Hematopoietic multipotent progenitor cell (in vitro differentiated cells): ENCODE results near the gene TENM3. TPM values are rescaled to one million over a fixed set of nuclear protein-coding genes. Genes with fewer than 3 reads are reported as not detected.

Experiments
- DNase-seq, 3 donors: peaks; one replicate each; pipeline ENCODE4 v3.0.0-alpha.2; 2011 to 2015; ENCODE audit warnings: low read depth in 2 of 3, low spot score in 2 of 3
- total RNA-seq: library from RNA; depleted of rRNA; stranded (reverse); fragments of >200 nt; gene quantifications from one replicate; pipeline ENCODE4 v1.2.3, GENCODE V29; 2012

Gene TENM3
- total RNA-seq, 1 donor = not detected

DNA sequence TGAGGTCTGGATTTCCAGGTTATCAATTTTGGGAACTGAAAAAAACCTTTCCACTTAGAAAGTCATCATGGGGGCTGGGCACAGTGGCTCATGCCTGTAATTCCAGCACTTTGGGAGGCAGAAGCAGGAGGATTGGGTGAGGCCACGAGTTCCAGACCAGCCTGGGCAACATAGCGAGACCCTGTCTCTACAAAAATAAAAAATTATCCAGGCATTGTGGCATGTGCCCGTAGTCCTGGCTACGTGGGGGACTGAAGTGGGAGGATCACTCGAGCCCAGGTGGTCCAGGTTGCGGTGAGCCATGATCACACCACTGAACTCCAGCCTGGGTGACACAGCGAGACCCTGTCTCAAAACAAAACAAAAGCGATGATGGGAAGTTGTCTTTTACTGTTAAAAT is 7.9 kb downstream of the TENM3 start:
- no peak for DNase-seq

DNA sequence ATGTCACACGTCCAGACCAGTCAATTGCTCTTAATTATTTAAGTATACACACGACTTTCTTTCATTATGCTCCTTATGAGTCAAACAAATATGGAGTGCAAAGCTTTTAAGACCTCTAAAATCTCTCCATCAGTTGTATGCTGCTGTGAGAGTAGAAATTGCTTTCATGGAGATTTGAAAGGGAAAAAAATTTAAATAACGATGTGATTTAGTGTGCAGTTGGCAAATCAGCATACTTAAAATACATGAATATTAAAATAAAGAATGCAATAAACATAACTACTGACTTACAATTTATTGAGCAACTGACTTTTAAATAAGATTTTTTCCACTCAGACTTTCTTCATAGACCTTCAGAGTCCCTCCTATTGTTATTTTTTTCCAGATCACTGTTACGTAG is 9.0 kb downstream of the TENM3 start:
- no peak for DNase-seq

DNA sequence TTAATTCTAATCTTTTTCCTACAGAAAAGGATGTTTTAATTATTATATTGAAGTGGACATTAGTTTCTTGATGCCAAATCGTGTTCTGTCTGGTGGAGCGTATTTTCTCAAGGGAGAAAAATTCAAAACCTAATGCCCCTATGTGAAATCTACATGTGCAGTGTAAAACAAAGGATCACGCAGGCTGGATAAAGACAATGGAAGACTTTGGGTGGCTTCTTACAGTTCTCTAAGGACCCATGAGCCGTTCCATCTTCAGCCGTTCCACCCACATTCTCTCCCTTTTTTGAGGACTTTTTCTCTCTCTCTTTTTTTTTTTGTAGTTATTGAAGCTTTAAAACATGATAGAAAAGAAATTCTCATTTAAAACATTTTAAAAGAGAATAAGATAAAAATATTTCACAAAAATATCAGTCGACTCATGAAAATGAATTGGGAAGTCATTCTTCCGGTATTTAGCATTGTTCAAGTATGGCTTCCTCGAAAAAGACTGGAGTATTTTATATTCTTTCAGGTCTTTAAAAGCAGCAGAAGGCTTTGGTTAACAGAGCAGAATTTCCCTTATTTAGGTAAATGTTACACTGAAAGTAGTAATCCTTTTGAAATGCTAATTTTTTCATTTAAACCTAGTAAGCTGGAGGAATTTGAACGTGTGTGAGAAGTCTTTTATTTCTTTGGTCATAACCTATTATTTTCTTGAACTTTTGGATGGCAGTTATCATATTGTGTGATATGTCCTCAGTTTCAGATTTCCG is 11.0 kb downstream of the TENM3 start:
- DNase-seq = no peak

DNA sequence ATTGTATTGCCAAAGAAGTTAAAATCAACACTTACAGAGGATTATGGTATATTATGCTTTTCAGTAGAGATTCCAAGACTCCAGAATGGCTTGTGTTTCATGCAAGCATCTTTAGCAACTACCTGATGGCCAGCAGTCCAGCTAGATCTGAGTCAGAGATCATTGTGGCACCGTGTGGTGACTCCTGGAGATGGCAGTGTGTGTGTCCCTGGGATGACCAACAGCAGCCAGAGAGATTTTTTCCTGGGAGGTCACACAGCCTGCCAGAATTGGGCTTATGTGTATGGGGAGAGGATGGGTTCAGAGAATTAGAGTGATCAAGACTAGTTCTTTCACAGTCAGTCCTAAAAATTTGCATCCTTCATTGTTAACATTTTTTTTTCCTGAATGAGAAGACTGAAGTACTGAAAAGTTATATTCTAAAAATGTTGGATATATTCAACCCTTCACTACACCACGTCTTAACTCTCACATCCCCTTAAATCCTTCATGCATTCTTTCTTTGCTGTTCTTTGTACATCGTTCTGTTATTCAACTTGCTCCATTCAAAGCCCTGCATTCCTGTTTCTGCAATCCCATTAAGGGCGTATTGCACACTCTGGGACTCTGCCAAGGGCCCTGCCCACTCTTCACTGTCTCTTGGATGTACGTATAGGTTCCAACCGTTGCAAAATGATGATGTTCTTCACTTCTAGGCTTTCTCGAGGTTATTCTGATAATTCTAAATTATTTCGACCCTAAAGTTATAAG is 12.4 kb downstream of the TENM3 start:
- no peak for DNase-seq

DNA sequence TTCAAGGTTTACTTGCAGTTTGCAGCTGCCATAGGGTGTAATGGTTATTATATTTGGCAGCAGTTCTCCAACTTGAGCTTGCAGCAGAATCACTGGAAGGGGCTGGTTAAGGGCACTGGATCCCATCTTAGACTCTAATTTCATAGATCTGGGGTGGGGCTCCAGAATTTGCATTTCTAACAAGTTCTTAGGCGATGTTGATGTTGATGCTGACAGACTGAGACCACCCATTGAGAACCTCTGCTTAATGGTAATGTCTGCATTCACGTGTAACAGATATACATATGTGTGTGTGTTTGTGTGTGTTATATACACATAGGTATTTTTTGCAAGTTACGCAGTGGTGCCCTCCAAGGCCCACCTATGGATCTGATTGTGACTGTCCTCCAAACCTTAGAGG is 13.8 kb downstream of the TENM3 start:
- DNase-seq = no peak

DNA sequence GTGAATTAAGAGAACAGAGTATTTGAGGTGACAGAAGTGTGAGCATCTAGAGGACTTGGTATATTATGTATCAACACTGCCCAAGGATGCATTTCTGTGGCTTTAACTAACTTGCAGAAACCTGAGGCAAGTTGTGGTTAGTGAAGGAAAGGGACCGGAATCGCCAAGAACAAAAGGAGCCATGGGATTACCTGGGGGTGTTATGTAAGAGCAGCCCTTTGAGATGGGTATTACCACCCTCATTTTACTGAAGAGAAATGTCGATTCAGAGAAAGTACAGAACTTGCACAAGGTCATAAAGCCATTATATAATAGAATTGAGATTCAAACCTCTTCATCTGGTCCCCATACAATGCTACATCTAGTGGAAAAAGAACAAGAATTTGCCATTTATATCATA is 14.3 kb downstream of the TENM3 start:
- DNase-seq = no peak

DNA sequence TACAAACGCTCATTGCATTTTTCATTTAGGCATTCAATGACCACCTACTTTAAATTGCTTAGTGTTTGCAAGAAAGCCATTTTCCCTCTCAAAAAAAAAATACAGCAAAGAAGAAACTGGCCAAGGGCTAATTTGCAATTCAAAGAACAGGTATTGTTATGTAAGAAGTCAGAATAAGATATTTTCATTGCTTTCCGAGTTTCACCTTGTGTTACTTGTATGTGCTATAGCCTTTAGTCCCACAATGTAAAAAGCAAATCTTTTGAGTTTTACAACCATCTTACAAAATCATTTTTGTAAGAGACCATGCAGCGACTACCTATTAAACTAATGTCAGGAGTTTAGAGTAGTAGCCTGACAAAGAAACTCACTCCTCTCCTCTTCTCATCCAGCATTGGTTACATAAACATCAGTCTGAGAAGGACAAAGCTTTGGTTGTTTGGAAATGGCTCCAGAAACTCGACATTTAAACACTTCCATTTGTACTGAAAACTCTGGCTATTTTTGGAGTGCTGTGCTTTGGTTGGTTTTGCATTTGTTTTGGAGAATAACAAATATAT is 15.3 kb downstream of the TENM3 start:
- no peak for DNase-seq

DNA sequence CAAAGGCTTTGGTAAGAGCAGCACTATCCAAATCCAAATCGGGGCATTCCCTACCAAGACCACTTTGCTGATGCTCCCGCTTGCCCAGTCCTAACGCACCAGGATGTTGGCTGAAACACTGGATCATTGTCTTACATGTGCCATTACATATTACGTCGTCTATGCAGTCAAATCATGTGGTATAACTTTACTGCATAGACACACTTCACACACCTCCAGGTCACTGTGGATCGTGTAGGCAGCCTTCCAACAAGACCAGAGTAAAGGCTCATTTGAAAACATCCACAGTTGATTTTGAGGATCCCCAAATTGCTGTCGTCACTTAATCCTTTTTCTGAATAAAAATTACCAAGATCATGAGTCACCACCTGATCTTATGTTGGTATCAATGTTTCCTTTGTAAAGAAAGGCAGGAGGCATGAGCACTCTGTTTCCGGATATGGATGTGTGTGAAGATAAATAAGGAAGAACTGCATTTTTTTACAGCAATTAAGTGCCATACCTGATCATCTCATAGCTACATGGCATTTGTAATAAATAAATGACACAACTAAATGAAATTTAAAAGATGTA is 18.5 kb downstream of the TENM3 start:
- DNase-seq = no peak

DNA sequence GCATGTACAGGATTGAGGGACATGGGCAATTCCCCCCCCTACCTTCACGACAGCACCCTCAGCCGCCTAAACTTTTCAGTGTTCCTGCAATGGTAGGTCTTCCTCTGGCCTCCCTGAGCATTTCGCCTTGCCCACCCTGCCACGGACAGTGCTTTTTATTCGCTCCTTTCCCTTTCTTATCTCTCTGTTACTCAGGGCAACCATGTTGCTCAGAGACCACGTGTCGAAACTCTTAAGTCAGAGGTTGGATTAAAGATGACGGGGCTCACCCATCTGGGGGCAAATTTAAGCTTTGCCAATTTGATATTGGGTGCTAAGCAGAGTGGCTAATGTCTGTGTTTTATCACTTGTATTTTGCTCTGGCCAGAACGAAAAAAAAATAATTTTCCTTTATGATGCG is 20.4 kb downstream of the TENM3 start:
- DNase-seq = no peak

DNA sequence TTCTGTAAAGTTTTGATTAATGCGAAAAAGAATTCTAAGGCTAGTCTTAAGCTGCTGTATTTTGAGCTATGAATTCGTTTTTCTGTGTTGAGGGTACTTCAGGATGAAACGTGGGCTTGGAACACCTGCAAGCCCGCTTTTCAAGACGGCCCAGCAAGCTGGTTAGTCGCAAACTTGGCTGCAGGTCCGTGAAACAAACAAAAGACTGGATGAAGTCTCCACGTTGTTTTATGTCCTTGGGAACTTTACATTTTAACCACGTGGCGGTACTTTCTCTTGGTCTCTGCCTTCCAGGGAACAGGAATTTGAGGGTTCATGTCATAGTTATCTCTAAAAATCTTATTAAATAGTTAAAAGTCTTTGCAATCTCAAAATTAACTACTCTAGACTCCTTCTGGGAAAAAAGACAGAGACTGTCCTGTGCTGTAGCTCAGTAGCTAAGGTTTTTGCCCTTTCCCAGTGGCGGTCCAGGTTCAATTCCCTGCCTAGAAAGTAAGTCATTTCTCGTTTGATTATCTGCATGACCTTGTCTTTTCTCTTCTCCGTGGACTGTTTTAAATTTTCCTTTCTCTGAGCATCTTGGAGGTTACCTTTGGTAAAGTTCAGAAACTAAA is 21.0 kb downstream of the TENM3 start:
- no peak for DNase-seq

DNA sequence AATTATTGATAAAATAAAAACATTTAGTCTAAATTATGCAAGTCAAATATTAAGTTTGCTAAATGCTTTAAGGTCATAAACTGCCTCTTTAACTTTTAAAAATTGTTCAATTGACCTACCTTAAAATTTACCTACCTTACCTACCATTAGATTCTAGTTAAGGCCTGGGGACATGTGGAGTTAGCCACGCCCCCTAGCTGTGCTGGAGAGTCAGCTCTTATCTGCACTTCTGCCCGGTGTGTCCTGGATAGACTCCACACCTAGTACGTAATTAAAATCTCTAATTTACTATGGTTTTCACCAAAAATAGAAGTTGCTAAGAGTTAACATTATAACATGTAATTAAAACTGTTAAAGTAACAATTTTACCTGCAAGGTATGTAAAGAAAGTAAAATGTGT is 22.7 kb downstream of the TENM3 start:
- no peak for DNase-seq

DNA sequence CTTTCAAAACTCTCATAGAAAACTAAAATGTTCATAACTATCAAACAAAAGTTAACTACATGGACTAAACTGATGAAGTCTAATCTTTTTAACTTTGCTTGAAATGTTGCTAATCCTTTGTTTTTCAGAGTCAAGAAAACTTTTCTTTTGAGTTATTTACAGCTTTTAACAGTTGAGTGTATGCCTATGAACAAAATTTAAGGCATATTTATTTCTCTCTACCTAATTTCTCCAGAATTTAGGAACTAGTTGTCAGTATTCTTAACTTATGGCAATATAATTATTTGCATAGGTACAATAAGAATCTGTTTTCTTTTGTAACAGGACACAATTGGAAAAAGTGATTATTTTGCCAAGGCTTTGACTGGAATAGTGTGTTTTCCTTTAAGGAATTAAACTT is 23.8 kb downstream of the TENM3 start:
- DNase-seq = no peak

DNA sequence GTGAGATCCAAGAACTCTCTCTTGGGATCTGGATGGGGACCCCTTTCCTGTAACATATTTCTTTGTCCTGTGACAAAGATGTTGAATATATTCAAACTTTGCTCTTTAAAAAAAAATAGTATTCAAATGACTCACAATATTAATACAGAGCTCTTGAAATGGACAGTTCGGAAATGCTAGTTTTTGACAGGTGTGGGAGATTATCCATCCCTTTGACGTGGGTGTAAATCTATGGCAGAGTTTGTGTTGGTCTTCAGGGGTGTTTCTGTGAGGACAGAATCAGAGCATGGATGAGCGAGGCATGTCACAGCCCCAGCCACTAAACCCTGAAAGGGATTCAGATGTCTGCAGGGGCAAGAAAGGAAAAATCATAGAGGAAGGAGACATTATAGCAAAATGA is 25.8 kb downstream of the TENM3 start:
- DNase-seq = no peak

DNA sequence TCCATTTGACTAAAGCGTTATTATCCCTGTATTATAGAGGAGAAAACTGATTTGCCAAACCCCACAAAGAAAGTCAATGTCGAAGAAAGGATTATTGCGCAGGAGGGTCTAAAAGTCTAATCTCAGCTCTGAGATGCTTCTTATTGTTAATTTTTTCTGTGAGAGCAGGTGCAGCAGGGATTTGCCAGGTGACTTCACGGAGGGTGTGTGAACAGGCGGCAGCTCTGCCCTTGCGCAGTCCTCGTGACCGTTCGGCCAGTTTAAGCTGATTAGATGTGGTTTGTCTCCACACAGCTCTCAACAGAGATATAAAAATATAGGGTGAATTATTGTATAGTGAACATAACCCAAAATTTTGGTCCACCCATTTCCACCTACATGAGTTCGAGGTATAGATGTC is 28.5 kb downstream of the TENM3 start:
- no peak for DNase-seq

DNA sequence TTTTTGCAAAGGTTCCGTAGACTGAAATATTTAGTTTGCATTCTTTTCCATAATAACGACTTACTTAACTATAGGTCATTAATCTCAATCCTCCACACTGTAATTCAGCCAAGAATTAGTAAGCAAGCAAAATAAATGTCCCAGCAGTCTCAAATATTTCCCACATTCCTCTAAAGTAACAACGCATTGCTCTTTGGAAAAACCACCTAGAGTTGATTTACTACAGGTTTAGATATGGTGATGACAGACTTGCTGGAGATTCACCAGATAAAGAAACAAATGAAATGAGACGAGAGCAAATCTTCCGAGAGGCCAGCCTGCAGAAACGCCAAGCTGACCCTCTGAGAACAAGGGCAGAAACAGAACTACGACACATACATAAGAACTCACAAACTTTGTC is 28.9 kb downstream of the TENM3 start:
- no peak for DNase-seq

DNA sequence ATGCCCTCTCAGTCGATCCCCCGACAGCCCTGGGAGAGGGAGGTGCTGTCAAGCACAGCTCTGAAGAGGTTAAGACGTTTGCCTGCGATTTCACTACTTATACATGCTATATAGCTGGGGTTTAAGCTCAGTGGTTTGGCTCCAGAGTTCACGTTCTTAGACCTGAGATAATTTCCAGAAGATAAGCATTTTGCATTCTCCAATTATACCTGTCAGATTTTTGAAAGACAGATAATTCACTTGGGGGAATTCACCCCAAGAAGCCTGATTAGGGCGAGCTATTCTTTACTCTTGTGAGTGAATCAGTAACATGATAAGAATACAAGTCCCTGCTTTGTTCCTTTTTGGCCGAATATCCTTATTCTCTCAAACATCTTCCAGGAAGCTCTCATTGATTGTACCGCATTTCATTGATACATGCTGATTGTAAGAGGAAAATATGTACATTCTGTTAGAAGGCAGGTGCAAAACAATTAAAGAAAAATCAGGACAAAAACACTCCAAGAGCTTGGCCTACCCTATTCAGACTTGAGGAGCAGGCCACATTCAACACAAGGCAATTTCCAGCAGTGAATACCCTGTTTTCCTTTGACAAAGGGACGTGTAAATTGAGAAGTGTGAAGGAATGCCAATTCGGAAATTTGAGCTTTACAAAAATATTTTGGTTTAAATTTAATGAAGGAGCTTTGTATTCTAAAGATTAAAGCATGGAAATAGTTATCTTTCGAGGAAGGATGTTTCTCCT is 30.2 kb downstream of the TENM3 start:
- DNase-seq = no peak

DNA sequence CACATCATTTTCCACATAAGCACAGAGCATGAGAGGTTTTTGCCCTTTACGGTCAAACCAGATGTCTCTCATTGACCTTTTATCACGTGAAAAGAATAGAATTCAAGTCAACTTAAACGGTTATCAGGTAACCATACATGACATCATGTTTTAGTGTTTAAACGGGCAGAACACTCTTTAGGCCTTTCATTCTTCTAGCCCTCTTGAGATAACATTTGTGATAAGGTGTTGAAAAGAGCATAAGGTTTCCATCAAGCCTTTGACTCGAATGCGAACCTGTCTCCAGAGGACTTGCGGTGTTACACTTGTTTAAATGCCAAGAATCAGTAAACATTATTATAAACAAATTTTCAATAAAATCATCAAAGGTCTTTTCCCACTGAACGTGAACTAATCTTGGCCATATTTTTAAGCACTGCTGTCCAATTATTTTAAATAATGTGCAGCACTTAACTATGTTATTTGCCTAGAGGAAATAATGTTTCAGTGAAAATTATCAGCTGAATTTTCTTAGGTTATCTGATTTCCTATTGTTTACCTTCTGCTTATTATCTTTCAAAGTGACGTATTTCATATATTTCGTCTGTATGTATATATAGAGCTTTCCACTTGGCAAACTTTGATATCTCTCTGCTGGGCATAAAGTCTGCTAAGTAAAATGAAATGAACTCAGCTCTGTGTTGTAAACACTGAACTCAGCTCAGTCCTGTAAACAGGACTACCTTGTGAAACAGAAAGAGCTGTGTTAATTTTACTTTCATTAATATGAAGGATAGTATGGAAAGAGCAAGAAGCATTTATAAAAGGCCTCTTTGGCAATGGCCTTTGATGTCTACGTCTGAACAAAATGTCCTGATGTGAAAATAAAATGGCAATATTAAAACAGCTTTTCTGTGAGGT is 33.3 kb downstream of the TENM3 start:
- no peak for DNase-seq

DNA sequence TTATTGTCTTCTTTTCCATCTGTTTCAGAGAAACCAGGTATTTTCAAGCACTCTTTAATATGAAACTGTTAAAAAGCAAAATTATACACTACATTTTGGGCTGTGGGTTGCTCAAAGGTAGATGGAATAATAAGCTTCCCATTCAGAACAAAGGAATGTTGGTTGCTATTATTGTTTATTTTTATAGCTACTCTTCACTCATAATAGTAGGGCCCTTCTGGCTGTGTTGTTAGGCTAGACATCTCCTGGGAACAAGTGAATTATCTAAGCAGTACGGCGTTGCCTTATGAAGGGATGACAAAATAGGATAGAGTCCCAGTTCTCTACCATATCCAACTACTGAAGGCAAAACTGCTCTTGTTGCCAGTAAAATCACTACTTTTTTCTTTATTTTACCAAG is 34.2 kb downstream of the TENM3 start:
- DNase-seq = no peak

DNA sequence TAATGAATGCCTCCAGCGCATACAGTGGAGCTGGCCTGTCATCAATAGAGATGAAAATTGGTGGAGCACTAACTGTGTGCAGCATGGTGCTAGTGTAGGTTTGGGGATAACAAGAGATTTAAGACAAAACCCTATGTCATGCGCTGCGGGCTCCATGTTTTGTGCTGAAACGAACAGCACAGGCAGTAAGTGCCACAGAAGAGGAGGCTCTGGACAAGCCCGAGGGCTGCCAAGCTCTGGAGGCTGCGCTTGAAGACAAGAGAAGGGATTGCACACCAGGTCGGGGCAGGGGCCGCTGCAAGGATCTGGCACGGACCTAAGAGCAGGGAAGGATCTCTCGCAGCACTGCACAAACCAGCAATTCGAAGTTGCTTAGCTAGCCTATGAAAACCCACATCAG is 35.5 kb downstream of the TENM3 start:
- no peak for DNase-seq
